Psoas muscle (tissue), 8 donors: Measurements from ENCODE around the gene ZEB2. TPM values are rescaled to one million over a fixed set of nuclear protein-coding genes. Genes with fewer than 3 reads are reported as not detected.

Experiments
- ATAC-seq, 4 donors: fragments of 200-7000 bp; cut with Tn5 transposase; one replicate each; pipeline ENCODE4 v1.9.1; 2020; ENCODE audit warnings: moderate library complexity in 3 of 4, mild to moderate bottlenecking in 2 of 4
- DNase-seq, 2 donors: peaks; one replicate each; pipeline ENCODE4 v3.0.0-alpha.2; 2020
- H3K27ac ChIP-seq: fragments of 200-600 bp; one replicate; pipeline ENCODE4 v1.8.0; 2022
- H3K27me3 ChIP-seq, 3 donors: fragments of 200-600 bp in 1 of 3; one replicate each; pipeline versions ENCODE4 v1.6.1 to v1.8.0; 2013 to 2022; ENCODE audit warnings: low read length in 2 of 3, mild to moderate bottlenecking in 2 of 3, moderate library complexity in 1 of 3; ENCODE audit not compliant: insufficient read depth in 3 of 3
- H3K36me3 ChIP-seq, 2 donors: fragments of 200-600 bp in 1 of 2; one replicate each; pipeline versions ENCODE4 v1.6.1 to v1.8.0; 2013 to 2022; ENCODE audit warnings: low read depth in 1 of 2, mild to moderate bottlenecking in 1 of 2, moderate library complexity in 1 of 2; ENCODE audit not compliant: insufficient read depth in 1 of 2
- H3K4me1 ChIP-seq: fragments of 200-600 bp; one replicate; pipeline ENCODE4 v1.8.0; 2022
- H3K4me3 ChIP-seq: fragments of 200-600 bp; one replicate; pipeline ENCODE4 v1.8.0; 2022; ENCODE audit warnings: mild to moderate bottlenecking
- H3K9me3 ChIP-seq: fragments of 200-600 bp; one replicate; pipeline ENCODE4 v1.8.0; 2022
- CTCF ChIP-seq: fragments of 200-600 bp; IDR thresholded peaks from one replicate; pipeline ENCODE4 v1.8.0; 2022; ENCODE audit warnings: antibody characterized with exemption
- WGBS, 3 donors: extraction: QIAGEN DNeasy Blood & Tissue Kit; methylation state at CpG; one replicate each; pipeline versions ENCODE4 v1.1.6 to v1.1.7; 2013; 5-methylcytosine and 5-hydroxymethylcytosine counted together
- intact Hi-C, 2 donors: fragments of 100-400 bp; cut with DNase I; formaldehyde crosslinking; loops; one replicate each; pipeline versions ENCODE4 v1.11.0 to v1.14.2; 2022
- polyA plus RNA-seq, 3 donors: library from polyadenylated mRNA; stranded (reverse); fragments of 200-250 nt; gene quantifications; one replicate each; pipeline ENCODE4 v1.2.3, GENCODE V29; 2013
- total RNA-seq, 4 donors: library from RNA; stranded (reverse); fragmentation: NEBNext Ultra II Directional in 2 of 4; extraction: Animal tissue kit (Norgen Biotek cat#: 25700) in 2 of 4; gene quantifications; one replicate each; pipeline versions ENCODE4 v1.2.1 to v1.2.4, GENCODE V29; 2021 to 2023
- donor health status: healthy with polysubstance abuse.
- donor health status: DM: no; HTN: no; CAD: no; lungs with moderate emphysema.
- donor health status: Bipolar disorder and iron deficiency.
- donor health status: healthy.
- donor health status: DM: yes; HTN: yes; CAD: no.
- donor health status: DM: no; HTN: no; CAD: no.
- donor health status: DM: no; HTN: no; CAD: no.
- donor health status: DM: yes; HTN: yes; CAD: no.

The ZEB2 gene
- total and polyA plus RNA-seq, 7 donors, result 11.6 to 48.7 (median 23.3) TPM

GRCh38 chr2:144535300-144535699, 15.4 kb upstream of the ZEB2 start:
- ATAC-seq (no peak), DNase-seq (no peak)
- TF ChIP-seq CTCF, result no peak
- Histone ChIP-seq H3K4me3 (no peak overlapping the region), H3K27me3 (no peaks in the 10 kb centered on the region), H3K27ac (no peak overlapping the region), H3K9me3 (no peaks in the 10 kb centered on the region), H3K36me3 (no peaks in the 10 kb centered on the region), H3K4me1 (no peaks in the 10 kb centered on the region)
- 95 to 97% (median 96%) methylated on average over 2 of the region's 2 CpGs for WGBS, 3 donors
- intact Hi-C loops, result no loop called here

GRCh38 chr2:144533221-144533620, 13.3 kb upstream of the ZEB2 start:
- 84 to 92% (median 92%) methylated on average over 7 of the region's 7 CpGs for WGBS, 3 donors
- Histone ChIP-seq H3K27me3 (no peaks in the 10 kb centered on the region), H3K36me3 (no peaks in the 10 kb centered on the region), H3K27ac (no peak overlapping the region), H3K9me3 (no peaks in the 10 kb centered on the region), H3K4me1 (no peaks in the 10 kb centered on the region), H3K4me3 (no peak overlapping the region)
- no peak for TF ChIP-seq CTCF
- ATAC-seq (no peak), DNase-seq (no peak)
- intact Hi-C loops, result no loop called here

- ATAC-seq (no peak), DNase-seq (no peak)
- no peaks in the 10 kb centered on the region for H3K9me3 ChIP-seq
- no peak overlapping the region for H3K27ac ChIP-seq
- H3K27me3 ChIP-seq, result no peaks in the 10 kb centered on the region
- no peaks in the 10 kb centered on the region for H3K36me3 ChIP-seq
- TF ChIP-seq CTCF, result no peak
- intact Hi-C loops, result no loop called here
- no peak overlapping the region for H3K4me3 ChIP-seq
- 90 to 93% (median 91%) methylated on average over 5 of the region's 5 CpGs for WGBS, 3 donors
- H3K4me1 ChIP-seq, result no peaks in the 10 kb centered on the region
Observed at GRCh38 chr2:144530596-144530995, 10.7 kb upstream of the ZEB2 start.

- no peaks in the 10 kb centered on the region for H3K36me3 ChIP-seq
- no peak overlapping the region for H3K4me3 ChIP-seq
- H3K27ac ChIP-seq, result no peak overlapping the region
- H3K4me1 ChIP-seq, result no peaks in the 10 kb centered on the region
- DNase-seq (no peak), ATAC-seq (peak in 2 of 4 donors; percentile 58 to 65)
- H3K27me3 ChIP-seq, result no peaks in the 10 kb centered on the region
- intact Hi-C loops, result loop anchor here in 1 of 2 donors (10.0 kb wide), 1 partner anchor 115 kb away; no protein-coding TSS in a partner anchor
- no peaks in the 10 kb centered on the region for H3K9me3 ChIP-seq
- TF ChIP-seq CTCF, result no peak
- WGBS, 3 donors, result 25 to 63% (median 38%) methylated on average over 1 of the region's 1 CpG
Observed at GRCh38 chr2:144529841-144530240, 9.9 kb upstream of the ZEB2 start.

- no peak for TF ChIP-seq CTCF
- intact Hi-C loops, result loop anchor here in 1 of 2 donors (10.0 kb wide), 1 partner anchor 117 kb away; no protein-coding TSS in a partner anchor
Observed at GRCh38 chr2:144528108-144528507, 8.2 kb upstream of the ZEB2 start.

More at GRCh38 chr2:144528108-144528507, 8.2 kb upstream of the ZEB2 start:
- H3K4me1 ChIP-seq, result no peaks in the 10 kb centered on the region
- no peaks in the 10 kb centered on the region for H3K27me3 ChIP-seq
- ATAC-seq (no peak), DNase-seq (no peak)
- WGBS, 3 donors, result 49 to 63% (median 61%) methylated on average over 2 of the region's 2 CpGs
- no peaks in the 10 kb centered on the region for H3K9me3 ChIP-seq
- no peaks in the 10 kb centered on the region for H3K36me3 ChIP-seq
- no peak overlapping the region for H3K4me3 ChIP-seq
- no peak overlapping the region for H3K27ac ChIP-seq
